T follicular helper cell (primary cell): ENCODE measurements around the gene HTRA2.

Experiments
- DNase-seq: peaks from one replicate; pipeline ENCODE4 v3.0.0-alpha.2; 2020; ENCODE audit warnings: low read depth

HTRA2 gene

DNA sequence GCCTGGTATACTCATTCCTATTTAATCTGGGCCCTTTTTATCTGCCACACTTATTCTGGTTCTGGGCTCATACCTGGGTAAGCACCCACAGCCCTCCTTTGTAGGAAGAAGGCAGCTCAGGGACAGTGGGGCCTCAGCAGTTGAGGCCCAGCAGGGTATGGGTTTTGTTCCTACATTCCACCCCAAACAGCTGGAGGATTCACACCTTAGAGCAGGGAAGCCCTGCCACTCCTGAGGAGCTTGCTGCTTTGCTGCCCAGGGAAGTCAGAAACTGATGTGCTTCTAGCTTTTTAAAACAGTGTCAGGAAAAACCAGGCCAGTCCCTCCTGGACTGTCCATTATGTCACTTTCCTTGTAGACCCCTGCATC, 29.2 kb upstream of the HTRA2 start:
- DNase-seq, result no peak

DNA sequence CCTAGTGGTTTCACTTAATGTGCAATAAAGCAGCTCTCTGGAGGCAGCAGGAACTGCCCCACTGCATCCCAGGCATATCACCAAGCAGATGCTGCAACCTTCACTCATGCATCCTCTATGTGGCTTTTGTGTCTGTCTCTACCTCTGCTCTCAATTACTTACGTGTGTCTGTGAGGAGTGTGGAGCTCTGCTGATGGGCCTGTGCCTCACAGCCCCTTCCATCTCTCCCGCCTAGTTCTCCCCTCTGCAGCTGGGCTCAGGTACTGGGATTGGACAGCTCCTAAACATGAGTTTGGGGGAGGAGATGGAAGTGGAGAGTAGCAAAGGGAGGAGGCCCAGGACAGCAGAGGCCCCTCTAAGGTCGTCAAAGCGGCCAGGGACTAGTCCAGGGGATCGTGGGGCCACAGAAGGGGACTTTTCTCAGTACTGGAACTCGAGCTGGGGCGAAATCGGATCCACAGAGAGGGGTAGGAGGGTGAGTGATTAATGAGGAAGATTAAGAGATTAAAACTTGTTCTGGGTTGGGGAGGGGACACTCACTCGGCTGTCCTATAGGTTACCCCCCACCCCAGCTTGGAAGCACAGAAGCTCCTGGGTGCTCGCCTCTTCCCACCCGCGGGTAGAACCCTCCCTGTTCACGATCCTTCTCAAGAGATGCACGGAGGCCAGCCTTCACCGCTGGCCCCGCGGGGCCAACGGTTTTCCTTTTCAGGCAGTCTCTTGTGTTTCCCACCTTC, 28.2 kb upstream of the HTRA2 start:
- DNase-seq, result no peak

DNA sequence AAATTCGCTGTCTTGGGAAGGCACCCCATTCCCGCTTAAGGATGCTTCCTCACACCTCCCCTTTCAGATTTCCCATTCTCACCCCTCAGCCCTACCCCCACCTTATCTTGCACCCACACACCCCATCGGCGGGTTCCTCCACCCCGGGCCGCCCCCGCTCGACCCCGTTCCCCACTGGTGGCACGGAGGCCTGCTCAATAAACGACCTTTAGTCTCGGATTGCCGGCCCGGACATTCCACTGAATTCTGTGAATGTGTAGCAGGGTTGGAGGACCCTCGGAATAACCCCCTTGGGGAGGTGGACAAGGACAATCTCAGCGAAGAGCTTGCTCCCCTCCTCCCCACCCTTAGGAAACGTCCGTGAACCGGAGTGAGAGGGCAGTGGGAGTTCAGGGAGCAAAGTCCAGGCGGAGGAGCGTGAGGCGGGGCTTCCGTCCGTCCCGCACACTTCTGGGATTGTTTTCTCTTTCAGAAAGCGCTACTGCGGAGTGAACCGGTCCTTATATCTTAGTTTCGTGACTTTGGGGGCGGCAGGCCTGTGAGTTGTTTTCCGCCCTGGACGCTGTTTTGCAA, 27.5 kb upstream of the HTRA2 start:
- no peak for DNase-seq

DNA sequence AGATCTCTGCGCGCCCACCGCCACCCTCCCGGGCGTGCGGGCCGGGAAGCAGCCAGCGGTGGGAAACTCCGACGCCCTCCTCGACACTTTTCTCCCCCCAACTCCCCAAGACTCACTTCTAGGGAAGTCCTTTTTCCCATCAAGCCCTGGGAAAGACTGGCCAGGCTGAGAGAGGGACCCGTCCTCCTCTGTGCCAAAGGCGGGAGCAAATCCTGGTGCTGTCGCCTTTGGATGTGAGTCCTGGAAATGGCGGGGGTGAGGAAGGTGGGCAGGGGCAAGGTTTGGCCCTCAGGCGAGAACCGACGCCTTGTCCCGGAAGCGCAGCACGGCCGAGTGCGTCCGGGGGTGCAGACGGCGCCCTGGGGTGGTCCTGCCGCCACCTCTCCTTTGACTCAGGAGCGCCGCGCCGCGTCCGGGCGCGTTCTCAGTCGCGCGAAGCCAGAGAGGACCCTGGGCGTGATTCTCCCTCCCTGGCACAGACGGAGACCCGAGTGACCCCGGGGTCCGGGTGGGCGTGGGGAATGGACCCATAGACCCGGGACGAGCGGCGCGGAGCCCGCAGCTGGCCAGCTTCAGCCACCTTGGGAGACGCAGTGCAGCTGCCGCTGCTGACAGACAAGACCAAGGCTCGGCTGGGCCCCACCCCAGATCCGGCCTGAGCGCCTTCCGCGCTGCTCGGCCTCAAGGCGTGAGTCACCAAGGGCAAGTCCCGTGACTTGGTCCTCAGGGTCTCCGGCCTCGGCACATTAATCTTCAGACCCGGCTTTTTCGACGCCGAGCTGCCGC, 26.8 kb upstream of the HTRA2 start:
- DNase-seq, result no peak

DNA sequence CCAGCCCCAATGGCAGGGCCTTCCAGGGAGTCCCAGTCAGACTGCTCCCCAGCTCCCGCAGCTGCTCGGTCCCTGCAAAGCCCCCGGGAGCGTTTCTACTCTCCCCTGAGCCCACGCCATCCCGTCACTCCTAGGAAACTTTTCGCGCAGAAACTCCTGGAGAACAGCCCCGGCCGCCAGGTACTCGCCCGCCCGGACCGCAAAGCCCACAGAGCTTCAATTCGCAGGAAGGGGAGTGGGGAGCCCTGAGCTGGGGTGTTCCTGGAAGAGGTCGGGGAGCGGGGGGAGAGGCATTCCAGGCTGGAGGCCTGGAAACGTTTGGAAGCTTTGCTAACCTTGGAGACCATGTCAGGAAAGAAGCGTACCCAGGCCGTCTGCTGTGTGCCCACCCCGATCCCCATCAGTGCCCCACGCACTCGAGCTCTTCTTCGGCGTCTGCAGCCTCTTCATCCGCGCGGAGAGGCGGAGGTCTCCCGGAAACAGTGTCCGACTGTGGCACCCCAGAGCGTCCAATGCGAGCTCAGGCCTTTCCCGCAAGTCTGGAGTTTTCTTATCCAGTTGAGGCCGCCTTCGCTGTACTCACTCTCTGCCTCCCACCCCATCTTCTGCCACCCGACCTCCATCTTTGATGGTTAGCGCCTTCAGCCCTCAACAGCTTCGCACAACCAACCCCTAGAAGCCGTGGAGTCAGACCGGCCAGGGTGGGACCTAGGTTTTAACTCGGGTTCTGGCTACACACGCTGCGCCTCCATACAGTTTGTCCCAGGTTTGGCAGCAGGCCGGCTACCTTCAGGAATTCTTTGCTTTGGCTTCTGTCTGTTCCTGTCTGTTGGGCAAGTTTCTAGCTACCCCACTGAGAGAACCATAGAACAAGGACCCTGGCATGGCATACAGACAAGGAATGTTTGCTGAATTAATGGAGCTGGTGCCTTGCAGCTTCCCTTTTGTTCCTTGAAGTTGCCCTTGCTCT, 25.9 kb upstream of the HTRA2 start:
- no peak for DNase-seq

DNA sequence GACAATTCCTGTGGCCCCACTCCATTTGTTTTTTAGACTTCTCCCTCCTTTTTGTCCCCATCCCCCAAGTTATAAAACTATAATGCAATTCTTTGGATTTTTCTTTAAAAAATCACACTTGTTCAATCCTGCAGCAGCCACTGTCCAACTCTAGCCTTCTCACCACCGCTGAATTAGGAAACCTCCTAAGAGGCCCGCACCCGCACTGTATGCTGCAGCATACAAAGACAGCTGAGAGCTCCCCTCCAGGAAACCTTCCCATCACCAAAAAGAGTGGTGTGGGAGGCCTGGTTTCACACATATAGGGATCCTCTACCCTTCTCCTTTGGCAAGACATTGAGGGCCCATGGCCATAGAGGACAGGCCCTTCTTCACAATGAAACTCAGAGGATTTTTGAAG, 25.1 kb upstream of the HTRA2 start:
- no peak for DNase-seq

DNA sequence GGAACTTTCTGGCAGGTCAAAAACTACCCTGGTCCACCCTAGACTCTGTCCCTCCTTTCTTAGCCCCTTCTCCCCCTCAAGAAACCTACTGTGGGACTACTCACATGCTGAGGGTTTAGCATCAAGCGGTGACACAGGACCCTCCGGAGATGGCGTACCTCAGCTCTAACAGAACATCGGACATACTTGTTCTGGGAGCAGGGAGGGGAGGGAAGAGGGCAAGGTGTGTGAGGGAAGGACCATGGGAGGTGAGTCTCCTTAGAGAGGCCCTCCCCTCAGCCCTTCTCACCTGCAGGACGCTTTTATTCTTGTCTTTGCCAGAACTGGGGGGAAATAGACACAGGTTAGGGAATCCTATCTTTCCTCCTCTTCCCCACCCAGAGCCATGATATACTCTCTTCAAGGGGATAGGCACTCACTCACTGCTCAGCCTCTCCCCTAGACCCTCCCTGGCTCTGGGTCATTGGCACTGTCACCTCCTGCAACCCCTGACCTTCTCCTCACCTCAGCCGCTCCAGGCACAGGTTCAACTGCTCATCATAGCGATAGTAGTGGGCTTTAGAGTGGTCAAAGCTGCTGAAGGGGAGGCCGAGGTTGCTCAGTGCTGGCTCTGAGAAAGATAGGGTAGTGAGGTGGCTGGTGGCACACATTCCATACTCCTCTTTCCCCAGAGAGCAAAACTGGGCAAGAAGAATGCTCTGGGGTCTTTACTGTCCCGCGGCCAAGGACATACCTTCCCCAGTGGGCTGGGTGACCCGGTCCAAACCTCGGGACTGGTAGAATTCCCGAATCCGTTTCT, 24.1 kb upstream of the HTRA2 start:
- no peak for DNase-seq

DNA sequence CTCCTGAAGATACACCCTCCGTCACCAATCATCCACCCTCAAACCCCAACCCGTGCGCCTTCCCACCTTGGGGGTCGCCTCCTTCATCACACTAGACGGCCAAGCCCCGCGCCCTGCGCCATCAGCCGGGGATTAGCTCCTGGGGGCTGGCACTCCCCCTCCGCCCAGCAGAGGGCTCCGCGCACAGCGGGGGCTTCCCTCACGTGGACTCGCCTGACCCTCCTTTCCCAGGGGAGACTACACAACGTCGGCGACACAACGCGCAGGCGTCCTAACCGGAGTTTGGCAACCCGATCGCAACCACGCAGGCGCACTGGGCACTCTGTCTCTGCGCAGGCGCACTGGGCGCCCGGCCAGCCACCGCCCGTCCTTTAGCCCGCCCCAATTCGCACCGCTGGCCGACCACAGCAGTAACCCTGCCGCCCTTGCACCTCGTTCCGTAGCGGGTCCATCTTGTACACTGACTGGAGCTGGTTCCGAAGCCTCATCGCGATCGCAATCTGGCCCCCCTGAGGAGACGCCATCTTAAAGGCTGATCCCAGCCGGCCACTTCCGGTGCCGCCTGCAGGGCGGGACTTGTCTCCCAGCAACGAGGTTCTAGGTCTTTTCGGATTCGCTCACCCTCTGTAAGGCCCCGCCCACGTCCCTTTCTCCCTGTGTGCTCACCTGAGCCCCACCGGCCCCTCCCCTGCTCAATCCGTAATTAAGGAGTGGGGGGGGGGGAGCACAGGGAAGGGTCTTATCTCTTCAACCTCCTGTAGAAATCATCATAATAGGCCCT, 22.4 kb upstream of the HTRA2 start, which contains the start of gene PCGF1:
Gene PCGF1 (minus strand): TSS at position 551 of the 781 bp plus-strand sequence. CDS start 27 bp downstream, at position 524.
- DNase-seq, result peak; percentile 97

DNA sequence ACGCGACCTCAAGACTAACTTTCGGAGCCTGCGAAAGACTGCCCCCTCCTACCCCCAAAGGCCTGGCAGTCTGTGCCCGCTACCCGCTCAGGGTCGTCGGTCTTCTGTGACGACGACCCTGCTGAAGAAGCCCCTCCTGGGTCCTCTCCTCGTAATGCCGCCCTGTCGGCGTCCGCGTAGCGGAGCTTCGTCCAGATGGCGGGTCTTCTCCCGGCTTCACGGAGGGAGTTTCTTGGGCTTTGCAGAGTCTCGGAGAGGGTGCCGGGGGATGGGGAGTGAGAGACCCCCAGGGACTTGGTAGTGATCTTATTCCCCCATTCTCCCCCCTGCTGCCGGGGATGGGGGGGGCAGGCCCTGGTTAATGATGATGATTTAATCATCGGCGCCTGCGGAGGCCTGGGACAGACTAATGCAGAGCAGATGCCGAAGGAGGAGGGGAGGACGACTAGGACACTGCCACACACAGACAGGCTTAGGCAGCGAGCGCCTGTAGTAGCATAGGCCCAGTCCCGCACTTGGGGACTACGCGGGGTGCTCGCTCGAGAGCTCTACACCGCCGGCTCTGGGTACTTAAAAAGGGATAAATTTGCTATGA, 21.7 kb upstream of the HTRA2 start:
- no peak for DNase-seq

DNA sequence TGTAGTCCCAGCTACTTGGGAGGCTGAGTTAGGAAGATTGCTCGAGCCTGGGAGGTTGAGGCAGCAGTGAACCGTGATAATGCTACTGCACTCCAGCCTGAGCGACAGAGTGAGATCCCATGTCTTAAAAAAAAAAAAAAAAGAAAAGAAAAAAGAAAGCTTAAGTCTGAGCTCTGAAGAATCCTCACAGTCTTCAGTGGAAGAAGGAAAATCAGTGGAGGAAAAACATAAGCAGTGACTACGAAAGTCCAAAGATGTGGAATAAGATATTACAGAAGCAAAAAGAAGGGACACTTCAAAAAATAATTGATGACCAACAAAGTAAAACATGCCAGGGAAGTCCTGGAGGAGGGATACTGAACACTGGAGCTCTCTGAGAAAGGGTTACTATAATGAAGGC, 19.5 kb upstream of the HTRA2 start:
- no peak for DNase-seq

DNA sequence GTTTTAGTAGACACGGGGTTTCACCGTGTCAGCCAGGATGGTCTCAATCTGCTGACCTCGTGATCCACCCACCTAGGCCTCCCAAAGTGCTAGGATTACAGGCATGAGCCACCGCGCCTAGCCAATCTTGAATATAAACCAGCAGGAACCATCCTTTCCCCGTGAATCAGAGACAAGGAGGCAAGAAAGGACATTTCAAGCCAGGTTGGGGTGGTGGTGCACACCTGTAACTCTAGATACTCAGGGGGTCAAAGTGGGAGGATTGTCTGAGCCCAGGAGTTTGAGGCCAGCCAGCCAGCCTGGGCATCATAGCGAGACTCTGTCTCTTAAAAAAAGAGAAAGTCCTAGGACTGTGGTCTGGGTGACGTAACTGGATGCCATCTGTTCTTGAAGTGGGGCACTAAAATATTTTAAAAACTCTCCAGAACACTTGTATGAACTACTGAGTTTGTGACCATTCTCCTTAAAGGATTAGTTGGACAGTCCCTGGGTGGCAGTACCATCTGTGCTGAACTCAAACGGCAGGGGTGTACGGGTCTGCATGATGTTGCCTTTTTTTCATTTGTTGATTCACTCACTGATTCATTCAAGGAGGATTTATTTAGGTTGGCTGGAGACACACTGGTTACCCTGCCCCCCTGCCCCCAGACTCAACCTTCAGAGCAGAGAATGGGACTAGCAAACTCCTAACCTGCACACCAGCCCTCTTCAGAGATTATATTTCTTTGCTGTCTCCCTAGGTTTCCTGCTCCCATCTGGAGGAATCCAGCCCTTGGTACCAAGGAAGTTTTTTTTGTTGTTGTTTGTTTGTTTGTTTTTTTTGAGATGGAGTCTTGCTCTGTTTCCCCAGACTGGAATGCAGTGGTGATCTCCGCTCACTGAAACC, 18.4 kb upstream of the HTRA2 start:
- DNase-seq, result no peak

DNA sequence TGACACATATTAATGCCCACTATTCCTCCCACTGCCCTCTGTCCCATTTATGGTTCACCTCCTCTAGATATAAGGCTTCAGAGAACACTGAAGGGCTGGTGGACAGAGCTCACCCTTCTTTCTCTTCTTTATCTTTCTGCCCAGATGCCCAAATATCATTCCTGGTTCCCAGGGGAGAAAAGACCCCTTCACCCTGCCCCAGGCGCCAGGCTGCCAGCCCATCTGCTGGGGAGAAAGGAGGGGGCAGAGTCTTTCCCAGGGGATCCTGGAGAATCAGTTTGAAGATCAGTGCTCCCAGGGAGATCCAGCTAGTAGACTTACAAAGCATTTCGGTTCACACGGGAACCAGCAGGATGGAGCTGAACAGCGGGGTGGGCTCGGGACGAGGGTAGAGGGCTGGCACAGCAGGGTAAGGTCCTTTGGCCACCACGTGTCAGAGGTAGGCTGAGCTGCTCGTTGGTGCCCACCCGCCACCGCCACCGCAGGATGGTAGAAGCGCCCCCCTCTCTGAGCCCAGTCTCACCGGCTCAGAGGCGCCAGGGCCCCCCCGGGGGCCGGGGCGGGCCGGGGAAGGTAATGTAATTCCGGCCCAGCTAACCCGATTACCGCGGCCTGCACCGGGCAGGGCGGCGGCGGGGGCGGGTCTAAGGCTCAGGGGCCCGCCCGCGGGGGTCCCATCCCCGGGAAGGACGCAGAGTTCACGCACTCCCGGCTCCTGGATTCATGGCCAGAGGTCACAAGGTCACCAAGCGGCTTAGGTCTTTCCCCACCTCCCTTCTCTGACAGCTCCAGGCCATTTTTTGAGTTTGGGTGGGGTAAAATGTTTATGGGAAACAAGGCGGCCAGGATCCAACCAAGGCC, 16.8 kb upstream of the HTRA2 start:
- no peak for DNase-seq

DNA sequence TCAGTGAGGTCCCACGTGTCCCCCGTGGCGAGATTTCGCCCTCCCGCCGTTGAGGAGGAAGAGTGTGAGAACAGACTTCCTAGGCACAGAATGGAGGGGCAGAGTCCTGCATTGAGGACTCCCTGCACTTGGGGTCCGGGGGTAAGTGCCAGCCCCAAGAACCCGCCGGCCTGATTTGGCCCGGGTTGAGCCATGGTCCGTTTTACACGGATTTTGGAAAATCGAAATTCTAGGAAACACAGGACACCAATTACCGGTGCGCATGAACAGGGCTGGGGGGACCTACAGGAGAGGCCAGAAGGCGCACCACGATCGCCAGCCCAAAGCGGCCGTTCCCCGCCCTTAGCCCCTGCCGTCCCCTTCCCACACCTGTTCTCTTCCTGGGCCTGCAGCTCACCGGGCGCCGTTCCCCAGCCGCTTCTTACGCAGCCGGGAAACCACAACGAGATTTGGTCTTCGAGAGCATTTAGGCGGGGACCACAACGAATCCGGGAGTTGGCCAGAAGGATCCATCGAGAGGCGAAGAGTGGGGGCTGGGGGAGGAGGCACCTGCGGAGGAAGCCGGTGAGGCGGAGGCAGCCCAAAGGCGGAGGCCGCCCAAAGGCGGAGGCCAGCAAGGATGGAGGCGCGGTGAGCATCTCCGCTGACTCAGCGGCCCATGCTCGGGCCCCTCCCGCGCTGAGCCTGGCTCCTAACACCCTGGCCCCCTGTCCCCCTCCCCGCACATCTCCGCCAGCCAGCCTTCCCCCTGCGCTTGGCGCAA, 15.9 kb upstream of the HTRA2 start:
- DNase-seq, result no peak

DNA sequence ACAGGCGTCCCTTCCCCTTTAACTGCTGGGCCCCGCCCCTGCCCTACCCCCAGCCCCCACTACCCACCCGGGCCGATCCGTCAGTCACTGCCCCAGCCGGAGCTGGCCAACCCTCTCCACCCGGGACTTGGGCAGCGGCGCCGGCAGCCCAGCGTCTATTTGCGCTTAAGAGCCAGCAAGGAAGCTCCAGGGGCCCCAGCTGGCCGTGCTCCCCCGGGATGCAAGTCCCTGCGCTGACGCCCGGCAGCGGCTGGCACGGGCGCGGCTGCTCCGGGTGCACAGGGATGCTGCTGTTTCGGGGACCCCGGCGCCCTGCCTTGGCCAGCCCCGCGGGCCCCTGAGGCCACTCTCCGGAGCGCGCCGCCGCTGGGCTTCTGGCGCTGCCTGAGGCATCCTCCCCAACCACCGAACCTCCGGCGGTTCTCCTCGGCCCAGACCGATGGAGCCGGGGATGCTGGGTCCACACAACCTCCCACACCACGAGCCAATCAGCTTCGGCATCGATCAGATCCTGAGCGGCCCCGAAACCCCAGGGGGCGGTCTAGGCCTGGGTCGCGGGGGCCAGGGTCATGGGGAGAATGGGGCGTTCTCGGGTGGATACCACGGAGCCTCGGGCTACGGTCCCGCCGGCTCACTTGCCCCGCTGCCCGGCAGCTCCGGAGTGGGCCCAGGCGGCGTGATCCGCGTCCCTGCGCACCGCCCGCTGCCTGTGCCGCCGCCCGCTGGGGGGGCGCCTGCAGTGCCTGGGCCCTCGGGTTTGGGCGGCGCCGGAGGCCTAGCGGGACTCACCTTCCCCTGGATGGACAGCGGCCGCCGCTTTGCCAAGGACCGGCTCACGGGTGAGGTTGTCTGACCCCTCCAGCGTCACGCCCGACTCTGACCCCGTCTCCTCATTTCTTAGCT, 15.1 kb upstream of the HTRA2 start, which contains the start of gene TLX2:
Gene TLX2 (plus strand): TSS at position 83 of the 903 bp plus-strand sequence. CDS start 357 bp downstream, at position 440.
- no peak for DNase-seq

DNA sequence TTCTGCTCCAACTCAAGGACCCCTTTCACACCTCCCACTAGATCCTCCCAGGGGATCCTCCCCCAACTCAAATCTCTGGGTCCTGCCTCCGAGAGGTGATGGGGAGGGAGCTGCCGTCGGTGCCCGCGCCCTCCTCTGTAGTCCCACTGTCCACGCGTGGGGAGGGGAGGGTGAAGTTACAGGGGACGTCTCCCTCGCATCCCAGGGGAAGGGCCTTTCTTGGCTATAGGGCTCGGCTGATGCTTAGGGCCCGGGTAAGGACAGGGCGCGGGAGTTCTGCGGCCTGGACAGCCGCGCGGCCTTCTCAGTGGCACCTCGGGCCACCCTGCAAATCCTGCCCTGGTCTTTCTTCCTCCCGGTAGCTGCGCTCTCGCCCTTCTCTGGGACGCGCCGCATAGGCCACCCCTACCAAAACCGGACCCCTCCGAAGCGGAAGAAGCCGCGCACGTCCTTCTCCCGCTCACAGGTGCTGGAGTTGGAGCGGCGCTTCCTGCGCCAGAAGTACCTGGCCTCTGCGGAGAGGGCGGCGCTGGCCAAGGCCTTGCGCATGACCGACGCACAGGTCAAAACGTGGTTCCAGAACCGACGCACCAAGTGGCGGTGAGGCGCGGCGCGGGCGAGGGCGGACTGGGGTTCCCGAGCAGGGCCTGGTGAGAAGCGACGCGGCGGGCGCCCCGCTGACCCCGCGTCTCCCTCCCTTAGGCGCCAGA, 14.3 kb upstream of the HTRA2 start:
- DNase-seq, result no peak
